Measurements from ENCODE around the gene ZDHHC22. TPM values are rescaled to one million over a fixed set of nuclear protein-coding genes. Genes with fewer than 3 reads are reported as not detected.

The ZDHHC22 gene
- total RNA-seq, 2 experiments from 2014 or later: not detected

- intact Hi-C loops (cut with DNase I, micrococcal nuclease): no loop called here
- CTCF ChIA-PET: interaction anchor here (0.6 to 1.9 kb wide), 6 partner anchors 16 to 1186 kb away, joined by 3 to 7 read pairs (median 4); no protein-coding TSS in a partner anchor
Observed at GRCh38 chr14:77086017-77086727, 55.4 kb downstream of the ZDHHC22 start.

GRCh38 chr14:77085538-77085937 lies 56.1 kb downstream of the ZDHHC22 start:
- H3K27ac ChIP-seq (ENCODE audit: low read depth in 1 of 2, low read length in 2 of 2): no peak overlapping the region
- intact Hi-C loops (cut with DNase I, micrococcal nuclease): no loop called here
- DNase-seq: no peak
- no peak for ATAC-seq (ENCODE audit: poor library complexity)
- Mint-ChIP-seq H3K9me3 (no peaks in the 10 kb centered on the region), H3K27ac (no peak overlapping the region), H3K36me3 (ENCODE audit: low read depth) (no peaks in the 10 kb centered on the region), H3K4me3 (no peak overlapping the region), H3K27me3 (no peaks in the 10 kb centered on the region), H3K4me1 (ENCODE audit: low read depth) (peaks cover 19% of the 10 kb centered on the region)
- peaks cover 10% of the 10 kb centered on the region for H3K4me1 ChIP-seq (ENCODE audit: insufficient read depth, low read length)
- H3K27me3 ChIP-seq (ENCODE audit: control insufficient read depth in 1 of 2, insufficient read depth in 2 of 2, low read length in 2 of 2): no peaks in the 10 kb centered on the region
- H3K9me3 ChIP-seq (ENCODE audit: control insufficient read depth in 1 of 2, insufficient read depth in 1 of 2, low read length in 2 of 2): no peaks in the 10 kb centered on the region
- no peaks in the 10 kb centered on the region for H3K36me3 ChIP-seq (ENCODE audit: insufficient read depth, low read length)
- ChIA-PET CTCF (interaction anchor here (1.9 kb wide), 1 partner anchor 15 kb away, joined by 7 read pairs; no protein-coding TSS in a partner anchor), POLR2A (interaction anchor here (0.6 kb wide), 1 partner anchor 155 kb away, joined by 4 read pairs; no protein-coding TSS in a partner anchor)
- H3K4me3 ChIP-seq (ENCODE audit: low read length): no peak overlapping the region
- no peak for TF ChIP-seq CTCF (IDR thresholded peaks at IDR 0.05)

More at GRCh38 chr14:77086017-77086727, 55.4 kb downstream of the ZDHHC22 start:
- H3K9me3 Mint-ChIP-seq: no peaks in the 10 kb centered on the region
- peak in 4 of 14 experiments; percentile 27 to 75 (median 46) for DNase-seq
- H3K27me3 ChIP-seq (ENCODE audit: control insufficient read depth in 1 of 2, insufficient read depth in 2 of 2, low read length in 2 of 2): no peaks in the 10 kb centered on the region
- peaks cover 10% of the 10 kb centered on the region for H3K4me1 ChIP-seq (ENCODE audit: insufficient read depth, low read length)
- H3K4me3 ChIP-seq (ENCODE audit: low read length): no peak overlapping the region
- H3K27ac ChIP-seq (ENCODE audit: low read depth in 1 of 2, low read length in 2 of 2): no peak overlapping the region
- no peaks in the 10 kb centered on the region for H3K36me3 Mint-ChIP-seq (ENCODE audit: low read depth)
- peak overlapping the region; percentile 46 for H3K27ac Mint-ChIP-seq
- ATAC-seq (ENCODE audit: poor library complexity): peak; percentile 88
- H3K9me3 ChIP-seq (ENCODE audit: control insufficient read depth in 1 of 2, insufficient read depth in 1 of 2, low read length in 2 of 2): peaks cover 0 to 3% of the 10 kb centered on the region in 2 experiments
- H3K4me1 Mint-ChIP-seq (ENCODE audit: low read depth): peaks cover 19% of the 10 kb centered on the region
- no peaks in the 10 kb centered on the region for H3K27me3 Mint-ChIP-seq
- no peaks in the 10 kb centered on the region for H3K36me3 ChIP-seq (ENCODE audit: insufficient read depth, low read length)
- POLR2A ChIA-PET: interaction anchor here (0.6 kb wide), 1 partner anchor 156 kb away, joined by 4 read pairs; no protein-coding TSS in a partner anchor
- H3K4me3 Mint-ChIP-seq: no peak overlapping the region
- no peak for TF ChIP-seq CTCF (IDR thresholded peaks at IDR 0.05)

GRCh38 chr14:77084985-77085384 lies 56.6 kb downstream of the ZDHHC22 start:
- CTCF ChIA-PET: interaction anchor here (1.9 kb wide), 1 partner anchor 14 kb away, joined by 7 read pairs; no protein-coding TSS in a partner anchor
- DNase-seq (no peak), ATAC-seq (ENCODE audit: poor library complexity) (no peak)
- H3K4me1 ChIP-seq (ENCODE audit: insufficient read depth, low read length): peaks cover 10% of the 10 kb centered on the region
- Mint-ChIP-seq H3K27ac (no peak overlapping the region), H3K36me3 (ENCODE audit: low read depth) (no peaks in the 10 kb centered on the region), H3K4me3 (no peak overlapping the region), H3K4me1 (ENCODE audit: low read depth) (peaks cover 19% of the 10 kb centered on the region), H3K9me3 (peaks cover 2% of the 10 kb centered on the region), H3K27me3 (no peaks in the 10 kb centered on the region)
- POLR2A ChIA-PET: no interaction called here
- no peaks in the 10 kb centered on the region for H3K36me3 ChIP-seq (ENCODE audit: insufficient read depth, low read length)
- H3K4me3 ChIP-seq (ENCODE audit: low read length): no peak overlapping the region
- no peak overlapping the region for H3K27ac ChIP-seq (ENCODE audit: low read depth in 1 of 2, low read length in 2 of 2)
- intact Hi-C loops (cut with DNase I, micrococcal nuclease): no loop called here
- no peak for TF ChIP-seq CTCF (IDR thresholded peaks at IDR 0.05)
- H3K27me3 ChIP-seq (ENCODE audit: control insufficient read depth in 1 of 2, insufficient read depth in 2 of 2, low read length in 2 of 2): no peaks in the 10 kb centered on the region
- no peaks in the 10 kb centered on the region for H3K9me3 ChIP-seq (ENCODE audit: control insufficient read depth in 1 of 2, insufficient read depth in 1 of 2, low read length in 2 of 2)
